ENCODE data around the gene PPM1G. TPM values are rescaled to one million over a fixed set of nuclear protein-coding genes. Genes with fewer than 3 reads are reported as not detected.

Gene PPM1G
- polyA plus RNA-seq, 1 donor (not counting 4 experiments of a cell fraction or from before 2014, with no cell fraction given), result 55.5 TPM

- Histone ChIP-seq H3K36me3 (ENCODE audit: control insufficient read depth in 2 of 2, extremely low read depth in 1 of 2, insufficient read depth in 2 of 2, low read length in 2 of 2) (peaks cover 0 to under 1% of the 10 kb centered on the region in 2 experiments), H3K27ac (ENCODE audit: control insufficient read depth, insufficient read depth, low read length) (peak overlapping the region; percentile 81), H3K4me3 (ENCODE audit: control insufficient read depth in 2 of 3, extremely low read depth in 1 of 3, insufficient read depth in 2 of 3, low read depth in 1 of 3, low read length in 3 of 3) (peak overlapping the region; percentile 92 to 99 (median 94)), H3K9me1 (ENCODE audit: control insufficient read depth, extremely low read depth, insufficient read depth, low read length) (no peaks in the 10 kb centered on the region), H4K20me1 (ENCODE audit: control insufficient read depth, extremely low read depth, insufficient read depth, low read length) (peaks cover 10% of the 10 kb centered on the region), H3K79me2 (ENCODE audit: control insufficient read depth, insufficient read depth, low read length) (peaks cover 55% of the 10 kb centered on the region), H2AFZ (ENCODE audit: control insufficient read depth, low read length) (peak overlapping the region; percentile 74), H3K27me3 (ENCODE audit: control insufficient read depth, extremely low read depth, insufficient read depth, low read length) (no peaks in the 10 kb centered on the region), H3K4me1 (ENCODE audit: control insufficient read depth, extremely low read depth, insufficient read depth, low read length) (peaks cover 15% of the 10 kb centered on the region), H3K4me2 (ENCODE audit: control insufficient read depth, extremely low read depth, insufficient read depth, low read depth, low read length) (peak overlapping the region; percentile 100), H3K9ac (ENCODE audit: control insufficient read depth, extremely low read depth, insufficient read depth, low read length) (peak overlapping the region; percentile 90), H3K9me3 (ENCODE audit: control insufficient read depth, low read depth, low read length) (no peaks in the 10 kb centered on the region)
- DNase-seq (ENCODE audit: low read depth, low spot score) (no peak), FAIRE-seq (no peak)
- TF ChIP-seq EZH2 (IDR thresholded peaks at IDR 0.05; ENCODE audit: low read length) (no peak), CTCF (optimal IDR thresholded peaks at IDR 0.05 in 1 of 3, IDR thresholded peaks at IDR 0.05 in 1 of 3, conservative IDR thresholded peaks at IDR 0.05 in 1 of 3; ENCODE audit: extremely low read depth in 1 of 3, insufficient read depth in 2 of 3, low read length in 3 of 3) (no peak)
- dilution Hi-C loops (cut with MboI; ENCODE audit: extremely low pct_ligation_motif_present, low sequenced_read_pairs), result no loop called here
These were observed 630 bp downstream of the PPM1G start for GRCh38 chr2:27408601-27409320.

GRCh38 chr2:27407798-27408491, 1.4 kb downstream of the PPM1G start:
- peak; percentile 29 for FAIRE-seq
- dilution Hi-C loops (cut with MboI; ENCODE audit: extremely low pct_ligation_motif_present, low sequenced_read_pairs), result no loop called here
- H4K20me1 ChIP-seq (ENCODE audit: control insufficient read depth, extremely low read depth, insufficient read depth, low read length), result peaks cover 12% of the 10 kb centered on the region
- no peak for TF ChIP-seq EZH2 (IDR thresholded peaks at IDR 0.05; ENCODE audit: low read length)
- peak; percentile 47 to 70 (median 56) for TF ChIP-seq CTCF (optimal IDR thresholded peaks at IDR 0.05 in 1 of 3, IDR thresholded peaks at IDR 0.05 in 1 of 3, conservative IDR thresholded peaks at IDR 0.05 in 1 of 3; ENCODE audit: extremely low read depth in 1 of 3, insufficient read depth in 2 of 3, low read length in 3 of 3)
- H3K4me1 ChIP-seq (ENCODE audit: control insufficient read depth, extremely low read depth, insufficient read depth, low read length), result peaks cover 15% of the 10 kb centered on the region
- H3K79me2 ChIP-seq (ENCODE audit: control insufficient read depth, insufficient read depth, low read length), result peaks cover 64% of the 10 kb centered on the region
- no peaks in the 10 kb centered on the region for H3K27me3 ChIP-seq (ENCODE audit: control insufficient read depth, extremely low read depth, insufficient read depth, low read length)
- H3K4me3 ChIP-seq (ENCODE audit: control insufficient read depth in 2 of 3, extremely low read depth in 1 of 3, insufficient read depth in 2 of 3, low read depth in 1 of 3, low read length in 3 of 3), result peak overlapping the region; percentile 92 to 99 (median 94)
- no peak for DNase-seq (ENCODE audit: low read depth, low spot score)
- H3K9me1 ChIP-seq (ENCODE audit: control insufficient read depth, extremely low read depth, insufficient read depth, low read length), result no peaks in the 10 kb centered on the region
- peaks cover 0 to 4% of the 10 kb centered on the region in 2 experiments for H3K36me3 ChIP-seq (ENCODE audit: control insufficient read depth in 2 of 2, extremely low read depth in 1 of 2, insufficient read depth in 2 of 2, low read length in 2 of 2)
- peak overlapping the region; percentile 100 for H3K4me2 ChIP-seq (ENCODE audit: control insufficient read depth, extremely low read depth, insufficient read depth, low read depth, low read length)
- peak overlapping the region; percentile 90 for H3K9ac ChIP-seq (ENCODE audit: control insufficient read depth, extremely low read depth, insufficient read depth, low read length)
- H3K9me3 ChIP-seq (ENCODE audit: control insufficient read depth, low read depth, low read length), result no peaks in the 10 kb centered on the region
- peak overlapping the region; percentile 81 for H3K27ac ChIP-seq (ENCODE audit: control insufficient read depth, insufficient read depth, low read length)
- no peak overlapping the region for H2AFZ ChIP-seq (ENCODE audit: control insufficient read depth, low read length)

Data from keratinocyte (primary cell).